Measurements from ENCODE around the gene RPP38.

RPP38 gene

GRCh38 chr10:15123749-15124184 is 26.6 kb downstream of the RPP38 start:
- TF ChIP-seq CTCF (IDR thresholded peaks at IDR 0.05; ENCODE audit: extremely low read depth, missing control alignments): no peak
- DNase-seq (ENCODE audit: low spot score): peak; percentile 27

GRCh38 chr10:15124190-15124589 is 27.0 kb downstream of the RPP38 start:
- DNase-seq (ENCODE audit: low spot score): no peak
- TF ChIP-seq CTCF (IDR thresholded peaks at IDR 0.05; ENCODE audit: extremely low read depth, missing control alignments): no peak

- TF ChIP-seq CTCF (IDR thresholded peaks at IDR 0.05; ENCODE audit: extremely low read depth, missing control alignments): no peak
- no peak for DNase-seq (ENCODE audit: low spot score)
Observed at GRCh38 chr10:15124908-15125307, 27.8 kb downstream of the RPP38 start.

- no peak for DNase-seq (ENCODE audit: low spot score)
- no peak for TF ChIP-seq CTCF (IDR thresholded peaks at IDR 0.05; ENCODE audit: extremely low read depth, missing control alignments)
Observed at GRCh38 chr10:15131330-15131729, 34.2 kb downstream of the RPP38 start.

GRCh38 chr10:15136129-15137035 is 39.2 kb downstream of the RPP38 start:
- TF ChIP-seq CTCF (IDR thresholded peaks at IDR 0.05; ENCODE audit: extremely low read depth, missing control alignments): no peak
- no peak for DNase-seq (ENCODE audit: low spot score)

- no peak for TF ChIP-seq CTCF (IDR thresholded peaks at IDR 0.05; ENCODE audit: extremely low read depth, missing control alignments)
- DNase-seq (ENCODE audit: low spot score): no peak
Observed at GRCh38 chr10:15137036-15137359, 39.8 kb downstream of the RPP38 start.

- TF ChIP-seq CTCF (IDR thresholded peaks at IDR 0.05; ENCODE audit: extremely low read depth, missing control alignments): no peak
- DNase-seq (ENCODE audit: low spot score): no peak
Observed at GRCh38 chr10:15137636-15138035, 40.5 kb downstream of the RPP38 start.

Data from GM20000 (cell line).